Effector CD4-positive, alpha-beta T cell (primary cell): ENCODE results near the gene SHANK1.

Experiments
- DNase-seq: peaks from one replicate; pipeline ENCODE4 v3.0.0-alpha.2; 2020

The SHANK1 gene

DNA sequence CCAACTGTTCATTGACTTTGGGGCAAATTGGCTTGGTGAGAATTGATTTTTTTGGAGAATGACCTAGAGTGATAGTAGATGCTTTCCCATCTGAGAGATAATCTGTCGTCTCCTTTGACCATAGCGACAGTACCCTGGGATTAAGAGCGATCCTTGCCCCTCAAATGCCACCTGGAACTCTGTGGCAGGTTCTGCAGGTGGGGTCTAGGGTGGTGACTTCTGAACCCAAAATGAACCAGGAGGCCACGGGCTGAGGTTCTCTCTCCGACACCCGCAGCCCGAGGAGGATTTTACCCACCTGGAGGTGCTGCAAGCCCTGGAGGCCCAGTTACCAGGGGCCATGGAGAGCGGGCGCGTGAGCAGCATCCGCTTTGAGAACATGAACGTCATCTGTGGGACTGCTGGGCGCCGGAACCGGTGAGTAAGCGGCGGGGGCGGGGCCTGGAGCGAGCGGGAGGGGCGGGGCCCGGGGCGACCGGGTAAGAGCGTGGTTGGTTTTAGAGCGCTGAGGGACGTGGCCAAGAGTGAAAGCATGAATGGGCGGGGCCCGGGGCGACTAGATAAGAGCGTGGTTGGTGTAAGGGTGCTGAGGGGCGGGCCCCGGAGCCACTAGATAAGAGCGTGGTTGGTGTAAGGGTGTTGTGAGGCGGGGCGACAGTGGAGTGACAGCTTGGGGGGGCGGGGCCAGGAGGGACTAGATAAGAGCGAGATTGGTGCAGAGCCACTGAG is 61.7 kb downstream of the SHANK1 start:
- DNase-seq, result peak; percentile 44

DNA sequence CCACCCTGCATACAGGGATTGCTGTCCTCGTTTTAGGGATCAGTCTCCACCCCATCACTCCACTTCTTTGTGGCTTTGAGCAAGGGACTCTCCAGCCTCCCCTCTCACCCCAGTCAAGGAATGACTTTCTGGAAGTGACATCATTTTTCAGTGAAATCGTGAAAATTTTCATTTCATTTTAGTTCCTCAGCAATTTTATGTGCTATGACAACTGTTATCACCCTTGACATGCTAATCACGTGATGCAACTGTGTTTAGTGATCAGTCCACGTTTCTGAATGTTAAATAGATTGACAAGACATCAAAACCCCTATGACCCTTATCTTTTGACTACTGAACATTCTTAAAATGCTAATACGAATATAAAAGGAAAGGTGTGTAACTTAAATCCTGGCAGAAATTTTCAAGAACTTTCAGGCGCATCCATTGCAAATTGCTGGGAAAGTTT is 62.4 kb downstream of the SHANK1 start:
- no peak for DNase-seq

DNA sequence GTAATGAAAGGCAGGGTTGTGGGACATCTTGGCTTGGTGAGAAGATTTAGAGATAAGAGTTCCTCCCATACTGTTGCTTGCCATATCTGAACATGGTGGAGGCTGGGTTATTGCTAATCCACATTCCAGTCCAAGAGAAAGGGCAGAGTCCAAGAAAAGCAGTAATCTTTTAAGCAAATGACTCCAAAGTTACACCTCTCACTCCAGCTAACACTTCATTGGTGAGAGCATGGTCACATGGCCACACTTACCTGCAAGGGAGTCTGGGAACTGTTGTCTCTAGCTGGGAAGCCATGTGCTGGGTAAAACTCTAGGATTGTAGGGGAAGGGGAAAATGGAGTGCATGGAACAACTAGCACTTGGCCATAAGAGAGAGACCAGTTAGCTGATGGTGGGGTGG is 64.7 kb downstream of the SHANK1 start:
- no peak for DNase-seq

DNA sequence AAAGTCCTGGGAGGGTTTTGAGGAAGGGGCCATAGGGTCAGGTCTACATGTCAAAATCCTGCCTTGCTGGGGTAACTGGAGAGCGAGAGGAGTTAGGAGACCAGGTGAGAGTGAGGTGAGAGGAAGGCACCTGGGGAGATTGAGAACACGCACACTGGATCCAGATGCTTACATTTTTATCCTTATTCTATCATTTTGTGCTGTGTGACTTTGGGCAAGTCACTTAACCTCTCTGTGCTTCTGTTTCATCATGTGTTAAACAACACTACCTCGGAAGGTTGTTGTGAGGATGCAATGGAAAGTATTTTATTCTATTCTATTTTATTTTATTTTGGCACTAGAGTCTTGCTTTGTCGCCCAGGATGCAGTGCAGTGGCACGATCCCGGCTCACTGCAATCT is 66.9 kb downstream of the SHANK1 start:
- no peak for DNase-seq

DNA sequence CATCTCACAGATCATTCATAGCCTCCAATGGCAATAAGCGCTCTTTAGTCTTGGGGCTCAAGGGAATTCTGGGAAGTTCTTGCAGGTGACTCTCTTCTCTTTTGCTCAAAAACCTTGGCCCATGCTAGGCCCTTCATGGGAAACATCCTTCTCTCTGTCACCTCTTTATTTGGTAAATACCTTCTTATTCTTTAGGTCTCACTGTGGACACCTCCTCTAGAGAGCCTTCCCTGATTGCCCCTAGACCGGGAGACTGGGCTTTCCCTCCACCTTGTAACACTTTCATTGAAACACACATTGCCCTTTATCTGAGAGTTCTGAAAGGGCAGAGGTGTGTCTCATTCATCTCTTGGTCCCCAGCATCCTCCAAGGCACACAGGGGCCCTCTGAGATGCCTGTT is 68.4 kb downstream of the SHANK1 start:
- no peak for DNase-seq

DNA sequence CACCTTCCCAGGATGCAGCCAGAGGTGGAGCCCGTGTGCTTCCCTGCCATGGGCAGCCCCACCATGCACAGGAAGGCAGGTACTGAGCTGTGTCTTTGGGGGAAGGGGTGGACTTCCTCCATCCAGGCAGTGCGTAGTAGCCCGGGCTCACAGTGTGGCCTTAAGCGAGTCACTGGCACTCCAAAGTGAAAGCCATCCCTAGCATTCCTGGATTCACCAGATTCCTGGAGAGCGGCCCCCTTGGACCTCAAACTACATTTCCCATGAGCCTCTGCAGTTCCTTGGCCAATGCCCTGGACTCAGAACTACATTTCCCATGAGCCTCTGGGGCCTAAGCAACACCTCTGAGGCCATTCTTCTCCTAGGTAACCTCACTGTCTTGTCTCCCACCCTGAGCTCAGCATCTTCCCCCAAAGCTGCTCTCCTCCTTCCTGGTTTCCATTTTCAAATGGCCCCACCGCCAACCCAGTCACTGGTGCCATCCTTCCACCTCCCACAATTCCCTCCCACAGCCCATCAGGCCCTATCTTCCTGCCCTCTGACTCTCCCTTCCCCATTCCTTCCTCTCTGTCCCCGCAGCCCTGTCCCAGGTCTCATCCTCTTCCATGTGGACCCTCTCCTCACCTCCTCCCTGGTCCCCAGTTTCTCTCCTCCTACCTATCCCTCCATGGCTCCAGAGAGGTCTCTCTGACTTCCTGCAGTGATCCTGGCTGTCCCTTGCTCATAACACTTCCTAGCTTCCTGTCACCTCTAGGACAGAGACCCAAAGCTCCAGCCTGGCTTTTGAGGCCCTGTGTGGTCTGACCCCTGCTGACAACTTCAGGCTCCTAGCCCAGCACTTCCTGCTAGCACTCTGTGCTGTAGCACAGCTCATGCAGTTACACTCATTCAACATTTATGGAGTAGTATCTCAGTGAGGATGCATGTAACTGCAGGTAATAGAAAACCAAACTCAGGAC is 69.9 kb downstream of the SHANK1 start, which contains the start of gene C19orf81:
TSS of gene C19orf81 (plus strand) at position 13 of the 959 bp plus-strand sequence. CDS start at position 13, 0 bp downstream.
- DNase-seq, result no peak

DNA sequence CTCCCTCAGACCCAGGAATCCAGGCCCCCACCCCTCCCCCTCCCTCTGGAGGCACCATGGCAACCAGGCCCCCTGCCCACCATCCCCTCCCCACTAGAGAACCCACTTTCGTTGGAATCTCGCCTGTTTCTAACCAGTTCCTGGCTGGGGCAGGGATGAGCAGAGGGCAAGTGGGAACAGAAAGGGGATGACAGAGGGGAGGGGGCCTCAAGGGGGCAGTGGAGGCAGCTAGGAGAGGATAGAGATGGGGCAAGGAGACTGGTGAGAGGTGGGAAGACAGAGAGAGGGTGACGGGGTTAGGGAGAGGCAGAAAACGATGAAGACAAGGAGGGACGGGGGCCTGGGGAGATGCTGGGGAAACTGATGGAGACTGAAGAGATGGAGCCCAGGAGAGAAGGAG is 70.9 kb downstream of the SHANK1 start:
- no peak for DNase-seq

DNA sequence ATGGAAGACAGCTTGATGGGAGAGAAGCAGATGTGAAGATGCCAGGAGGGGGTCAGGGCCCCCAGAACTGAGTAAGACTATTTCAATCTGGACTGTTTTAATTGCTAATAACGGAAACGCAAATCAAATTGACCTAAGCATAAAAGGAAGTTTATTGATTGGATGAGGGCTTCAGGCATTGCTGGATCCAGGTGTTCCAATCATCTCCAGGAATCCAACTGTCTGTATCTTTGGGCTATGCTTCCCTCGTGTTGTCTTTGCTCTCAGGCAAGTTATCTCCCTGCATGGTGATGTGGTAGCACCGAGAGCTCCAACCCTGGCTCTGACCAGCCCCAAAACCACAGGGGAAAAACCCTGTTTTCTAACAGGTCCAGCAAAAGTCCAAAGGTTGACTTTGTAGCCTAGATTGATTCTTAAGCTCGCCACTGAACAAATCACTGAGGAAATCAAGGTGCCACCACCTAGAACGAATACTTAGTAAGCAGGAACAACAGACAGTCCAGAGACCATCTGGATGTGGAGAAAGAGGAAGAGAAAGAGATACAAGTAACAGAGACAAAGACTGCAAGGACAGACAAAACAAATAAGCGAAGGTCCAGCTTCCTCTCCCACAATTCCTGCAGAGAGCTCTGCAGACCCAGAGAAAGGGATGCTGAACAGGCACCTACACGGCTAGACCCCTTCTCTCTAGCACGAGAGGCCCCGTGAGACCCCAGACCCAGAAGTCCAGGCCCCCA is 71.6 kb downstream of the SHANK1 start:
- no peak for DNase-seq

DNA sequence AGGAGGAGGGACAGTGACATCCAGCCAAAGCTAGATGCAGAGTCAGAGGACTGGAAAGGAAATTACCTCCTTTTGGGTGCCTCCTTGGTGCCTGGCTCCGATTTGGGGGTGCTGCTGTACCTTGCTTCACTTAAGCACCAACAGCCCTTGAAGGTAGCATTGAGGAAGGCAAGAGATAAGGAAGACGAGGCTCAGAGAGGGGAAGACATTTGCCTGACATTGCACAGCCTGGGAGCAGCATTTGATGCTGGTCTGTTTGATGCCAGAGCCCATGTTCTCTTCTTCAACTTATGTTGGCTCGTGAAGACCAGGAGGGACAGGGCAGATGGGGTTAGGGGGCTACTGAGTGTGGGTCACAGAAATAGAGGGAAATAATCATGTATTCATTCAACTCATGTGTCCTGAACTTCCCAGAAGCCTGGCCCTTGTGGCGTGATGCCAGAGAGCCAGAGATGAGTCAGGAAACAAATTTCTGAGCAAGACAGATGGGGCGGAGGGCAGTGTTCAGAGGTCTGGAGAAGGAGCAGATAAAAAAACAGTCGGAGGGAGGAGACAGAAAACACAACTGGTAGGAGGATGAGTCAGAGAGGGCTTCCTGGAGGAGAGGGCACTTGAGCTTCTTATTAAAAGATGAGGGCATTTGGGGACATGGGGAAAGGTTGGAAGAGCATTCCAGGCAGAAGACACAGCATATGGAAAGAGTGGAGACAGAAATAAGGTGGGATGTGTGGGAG is 73.4 kb downstream of the SHANK1 start:
- no peak for DNase-seq

DNA sequence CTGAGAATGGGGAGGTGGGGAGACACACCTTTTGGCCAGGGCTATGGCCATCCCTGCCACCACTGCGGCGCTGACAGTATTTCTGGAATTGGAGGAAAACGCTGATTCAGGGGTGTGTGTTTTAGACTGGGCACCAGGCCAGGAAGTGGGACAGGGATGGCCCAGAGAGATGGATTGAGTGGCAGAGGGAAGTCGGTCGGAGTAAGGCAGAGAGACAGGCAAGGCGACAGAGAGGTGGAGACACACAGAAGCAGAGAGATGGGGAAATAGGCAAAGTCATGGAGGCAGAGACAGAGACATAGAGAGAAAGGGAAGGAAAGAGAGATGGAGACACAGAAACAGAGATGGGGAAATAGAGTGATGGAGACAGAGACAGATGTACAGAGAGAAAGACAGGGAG is 74.5 kb downstream of the SHANK1 start:
- no peak for DNase-seq

DNA sequence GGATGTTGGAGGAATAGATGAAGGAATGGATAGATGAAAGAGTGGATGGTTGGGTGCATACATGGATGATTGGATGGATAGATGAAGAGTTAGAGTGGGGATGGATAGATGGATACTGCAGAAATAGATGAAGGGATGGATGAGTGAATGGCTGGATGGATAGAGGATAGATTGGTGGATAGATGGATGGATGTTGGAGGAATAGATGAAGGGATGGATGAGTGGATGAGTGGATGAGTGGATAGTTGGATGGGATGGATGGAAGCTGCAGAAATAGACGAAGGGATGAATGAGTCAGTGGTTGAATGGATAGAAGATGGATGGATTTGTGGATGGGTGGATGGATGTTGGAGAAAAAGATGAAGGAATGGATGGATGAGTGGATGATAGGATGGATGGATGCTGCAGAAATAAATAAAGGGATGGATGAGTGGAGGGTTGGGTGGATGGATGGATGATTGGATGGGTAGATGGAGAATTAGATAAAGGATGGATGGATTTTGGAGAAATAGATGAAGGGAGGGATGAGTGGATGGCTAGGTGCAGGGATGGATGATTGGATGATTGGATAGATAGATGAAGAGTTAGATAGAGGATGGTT is 75.2 kb downstream of the SHANK1 start:
- no peak for DNase-seq

DNA sequence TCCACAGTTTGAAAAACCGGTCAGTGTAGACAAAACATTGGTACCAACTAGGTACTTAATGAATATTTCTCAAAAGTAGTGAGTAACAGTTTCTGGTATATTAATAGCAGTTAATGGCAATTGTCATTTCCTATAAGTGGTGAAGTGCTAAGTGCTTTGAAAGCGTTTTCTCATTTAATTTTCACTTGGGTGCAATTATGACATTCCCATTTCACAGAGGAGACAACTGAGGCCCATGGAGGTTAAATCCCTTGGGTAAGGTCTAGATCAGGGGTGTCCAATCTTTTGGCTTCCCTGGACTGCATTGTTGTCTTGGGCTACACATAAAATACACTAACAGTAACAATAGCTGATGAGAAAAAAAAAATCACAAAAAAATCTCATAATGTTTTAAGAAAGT is 79.2 kb downstream of the SHANK1 start:
- DNase-seq, result no peak

DNA sequence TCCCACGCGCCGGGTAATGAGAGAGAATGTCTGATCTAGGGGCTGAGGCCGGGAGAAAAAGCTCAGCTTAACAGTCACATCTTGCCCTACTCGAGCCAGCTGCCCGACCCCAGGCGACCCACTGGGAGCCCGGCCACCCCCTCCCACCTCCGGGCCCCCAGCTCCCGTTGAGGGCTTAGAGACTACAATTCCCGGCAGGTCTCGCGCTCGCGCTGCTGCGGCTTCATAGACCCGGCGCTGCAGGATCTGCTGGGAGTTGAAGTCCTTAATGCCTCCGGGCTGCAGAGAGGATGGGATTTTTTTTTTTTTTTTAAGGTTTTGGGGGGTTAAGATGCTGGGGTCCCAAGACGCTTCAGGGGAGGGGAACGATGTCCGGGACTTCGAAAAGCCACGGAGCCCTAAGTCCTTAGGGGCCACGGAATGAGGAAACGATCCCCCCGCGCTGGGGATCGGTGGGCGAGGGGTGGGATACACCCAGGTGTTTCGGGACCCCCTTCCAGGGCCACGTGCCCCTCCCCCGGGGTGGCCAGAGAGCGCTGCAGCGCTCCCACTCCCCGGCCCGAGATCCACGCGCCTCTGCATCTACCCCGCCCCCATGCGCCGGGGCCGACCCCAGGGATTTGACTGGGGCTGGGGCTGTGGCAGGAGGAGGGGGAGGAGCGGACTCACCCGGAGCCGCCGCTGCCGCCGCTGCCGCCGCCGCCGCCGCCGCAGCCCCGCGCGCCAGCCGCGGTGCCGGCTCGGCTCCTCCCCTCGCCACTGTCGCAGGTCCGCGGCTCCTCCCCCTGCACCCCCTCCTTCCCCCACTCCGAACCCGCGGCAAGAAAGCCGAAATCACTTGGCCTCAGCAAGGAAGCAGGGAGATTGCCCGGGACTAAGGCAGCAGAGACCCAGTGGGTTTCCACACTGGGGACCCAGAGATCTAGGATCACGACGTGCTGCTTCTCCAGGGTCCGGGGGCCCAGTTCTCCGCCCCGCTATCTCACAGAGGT is 80.2 kb downstream of the SHANK1 start, which contains the start of gene SYT3:
TSS of gene SYT3 (minus strand) at position 761 of the 992 bp plus-strand sequence. CDS start 2,470 bp downstream, outside the sequence.
- peak; percentile 8 for DNase-seq

DNA sequence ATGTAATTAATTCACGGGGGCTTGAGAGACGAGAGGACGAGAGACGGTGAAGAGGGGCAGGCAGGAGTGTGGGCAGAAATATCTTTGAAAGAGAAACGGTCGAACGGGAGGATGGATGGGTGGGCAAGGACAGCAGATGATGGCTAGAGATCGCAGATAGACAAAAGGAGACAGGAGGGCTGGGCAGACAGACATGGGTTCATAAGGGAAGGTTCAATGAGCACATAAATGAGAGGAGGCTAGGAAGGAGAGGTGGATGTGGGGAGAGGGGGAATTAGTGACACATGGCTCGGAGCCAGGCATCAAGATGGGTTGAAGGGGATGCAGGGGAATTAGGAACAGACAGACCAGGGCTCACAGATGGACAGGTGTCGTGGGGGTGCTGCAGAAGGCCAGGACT is 81.0 kb downstream of the SHANK1 start:
- no peak for DNase-seq

DNA sequence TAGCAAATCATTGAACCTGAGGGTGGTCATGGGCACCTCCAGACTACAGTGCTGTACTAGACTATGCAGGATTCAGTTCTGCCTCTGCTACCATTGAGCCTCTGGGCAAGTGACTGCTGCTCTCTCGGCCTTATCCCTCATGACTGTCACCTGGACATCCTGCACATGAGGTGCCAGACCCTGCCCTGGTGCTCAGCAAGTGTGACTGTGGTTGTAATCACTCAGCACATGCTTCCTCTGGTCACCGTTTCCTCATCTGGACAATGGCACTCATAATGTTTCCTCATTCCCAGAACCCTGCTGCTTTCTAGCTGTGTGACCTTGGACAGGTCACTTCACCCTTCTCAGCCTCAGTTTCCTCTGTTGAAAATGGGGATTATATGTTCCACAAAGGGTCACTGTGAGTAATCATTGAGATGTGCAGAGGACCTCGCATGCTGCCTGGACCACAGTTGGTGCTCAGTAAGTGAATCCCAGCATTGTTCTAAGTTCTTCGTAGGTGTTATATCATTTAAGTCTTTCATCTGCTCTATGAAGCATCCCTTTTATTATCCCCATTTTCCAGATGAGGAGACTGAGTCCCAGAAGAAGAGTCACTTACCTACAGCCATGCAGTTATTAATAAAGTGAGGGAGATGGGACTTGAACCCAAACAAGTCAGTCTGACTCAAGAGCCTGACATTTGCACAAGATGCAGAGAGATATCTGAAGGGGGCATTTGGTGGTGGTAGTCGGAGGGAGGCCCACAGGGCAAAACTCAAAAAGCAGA is 83.1 kb downstream of the SHANK1 start:
- no peak for DNase-seq

DNA sequence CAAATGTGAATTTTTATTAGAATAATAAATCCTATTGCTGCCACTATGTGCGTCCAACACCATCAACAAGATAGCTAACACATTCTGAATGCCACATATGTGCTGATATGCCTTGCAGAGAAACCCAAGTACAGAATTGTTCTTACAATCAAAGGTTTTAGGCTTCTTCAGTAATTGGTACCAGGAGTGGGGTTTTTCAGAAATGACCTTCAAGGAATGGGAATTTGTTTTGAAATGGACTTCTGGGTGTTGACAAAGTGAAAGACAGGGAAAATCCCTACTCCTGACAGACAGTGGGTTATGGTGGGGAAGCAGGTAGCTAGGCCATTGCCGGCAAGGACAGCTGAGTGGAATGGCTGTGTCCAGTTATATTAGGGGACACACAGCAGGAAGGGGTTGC is 85.6 kb downstream of the SHANK1 start:
- no peak for DNase-seq

DNA sequence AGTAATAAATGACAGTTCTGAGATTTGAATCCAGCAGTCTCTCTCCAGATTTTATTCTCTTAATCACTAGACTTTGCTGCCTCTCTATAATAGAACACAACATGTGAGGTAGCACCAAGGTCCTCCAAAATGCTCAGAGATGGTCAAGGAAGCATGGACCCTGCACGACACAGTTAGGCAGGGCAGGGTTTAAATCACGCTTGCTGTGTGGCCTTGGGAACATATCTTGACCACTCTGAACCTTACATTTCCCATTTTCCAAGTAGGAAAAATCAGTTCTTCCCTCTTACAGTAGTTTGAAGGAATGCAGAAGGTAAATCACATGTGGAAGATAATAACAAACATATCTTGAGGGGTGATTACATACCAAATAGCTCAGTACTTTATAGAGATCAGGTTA is 86.2 kb downstream of the SHANK1 start:
- no peak for DNase-seq

DNA sequence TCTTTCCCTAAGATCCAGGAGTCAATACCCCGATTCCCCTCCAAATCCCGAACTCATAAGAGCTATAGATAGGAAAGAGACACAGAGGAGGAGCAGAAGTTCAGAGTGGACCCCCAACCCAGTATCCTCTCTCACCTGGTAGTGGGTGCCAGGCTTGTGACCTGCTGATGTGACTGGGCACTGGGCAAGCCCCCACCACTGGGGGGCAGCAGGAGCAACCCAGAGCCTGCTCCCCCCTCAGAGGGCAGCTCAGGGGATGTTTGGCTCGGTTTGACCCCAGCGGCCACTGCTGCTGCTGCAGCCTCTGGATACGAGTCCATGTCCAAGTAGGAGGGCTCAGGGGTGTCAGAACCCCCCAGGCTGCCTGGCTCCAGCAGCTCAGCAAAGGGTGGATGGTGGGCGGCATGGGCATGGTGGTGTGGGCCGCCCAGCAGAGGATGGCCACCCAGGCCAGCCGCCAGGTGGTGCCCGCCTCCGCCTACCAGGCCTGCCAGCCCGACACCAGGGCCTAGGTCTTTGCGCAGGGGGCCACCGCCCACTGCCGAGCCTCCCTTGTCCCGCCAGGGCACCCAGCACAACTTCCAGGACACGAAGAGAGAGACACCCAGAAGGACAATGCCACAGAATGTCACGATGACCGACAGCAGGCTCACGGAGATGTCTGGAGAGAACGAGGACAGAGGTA is 87.3 kb downstream of the SHANK1 start:
- DNase-seq, result no peak

DNA sequence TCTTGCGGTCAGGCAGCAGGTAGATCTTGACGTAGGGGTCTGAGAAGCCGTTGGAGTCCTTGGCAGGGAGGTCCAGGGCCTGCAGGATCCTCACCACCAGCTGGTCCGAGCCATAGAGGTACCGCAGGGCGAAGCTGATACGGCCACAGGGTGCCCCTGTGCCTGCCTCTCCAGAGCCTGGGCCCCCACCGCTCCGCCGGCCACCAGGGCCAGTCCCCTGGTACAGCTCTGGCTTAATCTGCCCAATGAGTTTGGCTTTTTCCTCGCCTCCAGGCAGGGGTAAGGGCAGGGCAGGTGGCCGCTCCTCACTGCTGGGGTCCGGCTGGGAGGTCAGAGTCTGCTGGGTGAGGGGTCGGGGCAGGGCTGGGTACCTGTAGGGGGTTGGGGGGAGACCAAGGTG is 89.8 kb downstream of the SHANK1 start:
- no peak for DNase-seq
